ENCODE data around the gene CD82. TPM values are rescaled to one million over a fixed set of nuclear protein-coding genes. Genes with fewer than 3 reads are reported as not detected.

Gene CD82
- polyA plus RNA-seq, 3 donors = 40.8 to 89.0 (median 43.0) TPM

GRCh38 chr11:44522294-44522693 lies 43.2 kb upstream of the CD82 start:
- no peak for TF ChIP-seq CTCF (IDR thresholded peaks at IDR 0.05)
- Histone ChIP-seq H3K4me2 (replicated peaks; ENCODE audit: extremely low read depth, low read length, poor library complexity, severe bottlenecking) (no peak overlapping the region), H3K79me2 (ENCODE audit: insufficient read depth, low read length) (no peaks in the 10 kb centered on the region), H2AFZ (ENCODE audit: insufficient read depth, low read depth, low read length, poor library complexity, severe bottlenecking) (no peak overlapping the region), H3K27ac (ENCODE audit: low read depth in 1 of 2, low read length in 2 of 2) (no peak overlapping the region), H3K9ac (ENCODE audit: insufficient read depth, low read length, poor library complexity, severe bottlenecking) (no peak overlapping the region), H3K27me3 (ENCODE audit: control insufficient read depth in 2 of 2, insufficient read depth in 2 of 2, low read length in 2 of 2) (peaks cover 0 to 4% of the 10 kb centered on the region in 2 donors), H3K9me3 (replicated peaks in 1 of 2; ENCODE audit: control insufficient read depth in 1 of 2, insufficient read depth in 1 of 2, low read length in 2 of 2) (no peaks in the 10 kb centered on the region), H3K4me3 (replicated peaks in 1 of 3; ENCODE audit: low read depth in 2 of 3, low read length in 3 of 3) (no peak overlapping the region), H4K20me1 (ENCODE audit: insufficient read depth, low read length) (no peaks in the 10 kb centered on the region), H3K36me3 (replicated peaks in 1 of 2; ENCODE audit: control insufficient read depth in 1 of 2, insufficient read depth in 2 of 2, low read length in 2 of 2) (no peaks in the 10 kb centered on the region), H3K4me1 (ENCODE audit: control insufficient read depth in 1 of 2, insufficient read depth in 2 of 2, low read length in 2 of 2) (no peaks in the 10 kb centered on the region)
- no CpG with 5 or more reads among the region's 2 CpGs for WGBS (ENCODE audit: insufficient coverage)
- Mint-ChIP-seq H3K4me1 (peaks cover 5% of the 10 kb centered on the region), H3K27ac (no peak overlapping the region), H3K27me3 (ENCODE audit: low read depth in 3 of 3) (peaks cover 13 to 37% (median 16%) of the 10 kb centered on the region in 3 donors), H3K4me3 (no peak overlapping the region), H3K36me3 (no peaks in the 10 kb centered on the region), H3K9me3 (peaks cover 0 to 4% (median 0%) of the 10 kb centered on the region in 7 donors)
- intact Hi-C loops (cut with micrococcal nuclease) = no loop called here
- DNase-seq = no peak

- peaks cover 0 to 4% of the 10 kb centered on the region in 2 donors for H3K27me3 ChIP-seq (ENCODE audit: control insufficient read depth in 2 of 2, insufficient read depth in 2 of 2, low read length in 2 of 2)
- intact Hi-C loops (cut with micrococcal nuclease) = no loop called here
- H3K4me3 ChIP-seq (replicated peaks in 1 of 3; ENCODE audit: low read depth in 2 of 3, low read length in 3 of 3) = no peak overlapping the region
- no peak for TF ChIP-seq CTCF (IDR thresholded peaks at IDR 0.05)
- WGBS (ENCODE audit: insufficient coverage) = 84% methylated on average over 7 of the region's 10 CpGs
- no peaks in the 10 kb centered on the region for H3K36me3 Mint-ChIP-seq
- H3K36me3 ChIP-seq (replicated peaks in 1 of 2; ENCODE audit: control insufficient read depth in 1 of 2, insufficient read depth in 2 of 2, low read length in 2 of 2) = no peaks in the 10 kb centered on the region
- peaks cover 13 to 37% (median 13%) of the 10 kb centered on the region in 3 donors for H3K27me3 Mint-ChIP-seq (ENCODE audit: low read depth in 3 of 3)
- H3K4me3 Mint-ChIP-seq = no peak overlapping the region
- H3K9ac ChIP-seq (ENCODE audit: insufficient read depth, low read length, poor library complexity, severe bottlenecking) = no peak overlapping the region
- no peak overlapping the region for H3K27ac ChIP-seq (ENCODE audit: low read depth in 1 of 2, low read length in 2 of 2)
- no peak overlapping the region for H3K27ac Mint-ChIP-seq
- H3K9me3 ChIP-seq (replicated peaks in 1 of 2; ENCODE audit: control insufficient read depth in 1 of 2, insufficient read depth in 1 of 2, low read length in 2 of 2) = no peaks in the 10 kb centered on the region
- no peaks in the 10 kb centered on the region for H3K4me1 ChIP-seq (ENCODE audit: control insufficient read depth in 1 of 2, insufficient read depth in 2 of 2, low read length in 2 of 2)
- H3K4me1 Mint-ChIP-seq = peaks cover 5% of the 10 kb centered on the region
- peaks cover 0 to 4% (median 0%) of the 10 kb centered on the region in 7 donors for H3K9me3 Mint-ChIP-seq
- H3K4me2 ChIP-seq (replicated peaks; ENCODE audit: extremely low read depth, low read length, poor library complexity, severe bottlenecking) = no peak overlapping the region
- H2AFZ ChIP-seq (ENCODE audit: insufficient read depth, low read depth, low read length, poor library complexity, severe bottlenecking) = no peak overlapping the region
- DNase-seq = no peak
- H4K20me1 ChIP-seq (ENCODE audit: insufficient read depth, low read length) = no peaks in the 10 kb centered on the region
- H3K79me2 ChIP-seq (ENCODE audit: insufficient read depth, low read length) = no peaks in the 10 kb centered on the region
Measured at GRCh38 chr11:44524346-44524745, 41.1 kb upstream of the CD82 start.

Measured in CD14-positive monocyte (primary cell).